Measurements from ENCODE around the gene SLC35C1.

GRCh38 chr11:45818961-45819605 is 14.1 kb downstream of the SLC35C1 start:
- no peak for TF ChIP-seq POLR2AphosphoS5 (IDR thresholded peaks at IDR 0.05; ENCODE audit: low read depth, low read length)
- no peak for TF ChIP-seq SIN3A (IDR thresholded peaks at IDR 0.05; ENCODE audit: borderline replicate concordance, insufficient read depth, low read length)
